ENCODE results near the gene GRID2. TPM values are rescaled to one million over a fixed set of nuclear protein-coding genes. Genes with fewer than 3 reads are reported as not detected.

Gene GRID2
- total RNA-seq, 1 donor from 2014 or later = not detected

- DNase-seq = no peak
- peak in 1 of 2 donors; percentile 72 for ATAC-seq
Observed at GRCh38 chr4:93199492-93199891, 895.7 kb downstream of the GRID2 start.

GRCh38 chr4:93201471-93202096 is 897.8 kb downstream of the GRID2 start:
- intact Hi-C loops (cut with DNase I) = no loop called here
- H3K27me3 ChIP-seq (ENCODE audit: low read depth) = no peaks in the 10 kb centered on the region
- no peak for TF ChIP-seq CTCF (IDR thresholded peaks at IDR 0.05)
- H3K27ac ChIP-seq = no peak overlapping the region
- H3K4me3 ChIP-seq = no peak overlapping the region
- no peaks in the 10 kb centered on the region for H3K4me1 ChIP-seq
- H3K36me3 ChIP-seq = no peaks in the 10 kb centered on the region
- DNase-seq (no peak), ATAC-seq (no peak)
- H3K9me3 ChIP-seq = no peaks in the 10 kb centered on the region

More at GRCh38 chr4:93199492-93199891, 895.7 kb downstream of the GRID2 start:
- Histone ChIP-seq H3K27ac (no peak overlapping the region), H3K4me1 (no peaks in the 10 kb centered on the region), H3K9me3 (no peaks in the 10 kb centered on the region), H3K4me3 (no peak overlapping the region), H3K36me3 (no peaks in the 10 kb centered on the region), H3K27me3 (ENCODE audit: low read depth) (no peaks in the 10 kb centered on the region)
- intact Hi-C loops (cut with DNase I) = no loop called here
- TF ChIP-seq CTCF (IDR thresholded peaks at IDR 0.05) = peak; percentile 35

DNA sequence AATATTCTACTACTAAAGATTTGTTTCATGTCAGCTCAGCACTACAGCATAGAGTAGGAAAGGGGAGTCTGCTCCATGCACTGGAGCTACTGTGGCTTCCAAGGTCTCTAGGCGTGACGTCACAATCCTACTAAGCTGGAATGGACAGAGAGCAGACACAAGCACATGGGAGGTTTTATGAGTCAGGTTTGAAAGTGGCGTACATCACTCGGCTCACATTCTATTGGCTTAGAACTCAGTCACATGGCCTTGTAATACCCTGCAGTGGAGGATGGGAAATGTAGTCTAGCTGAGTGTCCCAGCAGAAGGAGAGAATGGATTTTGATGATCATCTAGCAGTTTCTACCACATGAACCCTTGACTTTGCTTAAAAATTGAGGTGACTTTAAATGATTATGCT is 899.9 kb downstream of the GRID2 start:
- TF ChIP-seq CTCF (IDR thresholded peaks at IDR 0.05) = no peak
- no peaks in the 10 kb centered on the region for H3K27me3 ChIP-seq (ENCODE audit: low read depth)
- no peak overlapping the region for H3K4me3 ChIP-seq
- no peak overlapping the region for H3K27ac ChIP-seq
- no peaks in the 10 kb centered on the region for H3K4me1 ChIP-seq
- no peaks in the 10 kb centered on the region for H3K36me3 ChIP-seq
- ATAC-seq (no peak), DNase-seq (no peak)
- intact Hi-C loops (cut with DNase I) = no loop called here
- no peaks in the 10 kb centered on the region for H3K9me3 ChIP-seq

DNA sequence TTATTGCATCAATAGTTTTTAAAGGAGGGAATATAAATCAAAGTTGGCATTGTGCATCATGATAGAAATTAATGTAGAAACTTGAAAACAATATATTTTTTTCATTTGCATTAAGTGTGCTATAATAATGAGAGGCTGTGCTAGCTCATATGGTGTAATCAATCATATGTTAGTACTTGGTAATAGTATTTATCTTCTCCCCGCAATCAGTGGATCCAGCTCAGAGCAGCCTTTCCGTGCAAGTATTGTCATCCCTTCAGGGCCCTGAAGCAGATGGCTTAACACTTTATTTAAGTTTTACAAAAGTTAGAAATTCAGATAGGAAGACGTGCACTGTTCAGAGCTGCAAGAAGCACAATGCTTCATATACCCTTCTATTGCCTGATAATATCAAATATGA is 908.5 kb downstream of the GRID2 start:
- Histone ChIP-seq H3K9me3 (no peaks in the 10 kb centered on the region), H3K4me1 (no peaks in the 10 kb centered on the region), H3K27me3 (ENCODE audit: low read depth) (no peaks in the 10 kb centered on the region), H3K27ac (no peak overlapping the region), H3K4me3 (no peak overlapping the region), H3K36me3 (no peaks in the 10 kb centered on the region)
- intact Hi-C loops (cut with DNase I) = no loop called here
- no peak for DNase-seq
- no peak for ATAC-seq
- no peak for TF ChIP-seq CTCF (IDR thresholded peaks at IDR 0.05)

GRCh38 chr4:93216646-93217045 is 912.9 kb downstream of the GRID2 start:
- intact Hi-C loops (cut with DNase I) = no loop called here
- Histone ChIP-seq H3K4me1 (no peaks in the 10 kb centered on the region), H3K36me3 (no peaks in the 10 kb centered on the region), H3K9me3 (no peaks in the 10 kb centered on the region), H3K27me3 (ENCODE audit: low read depth) (no peaks in the 10 kb centered on the region), H3K27ac (no peak overlapping the region), H3K4me3 (no peak overlapping the region)
- ATAC-seq (no peak), DNase-seq (no peak)
- no peak for TF ChIP-seq CTCF (IDR thresholded peaks at IDR 0.05)

Measured in lower lobe of right lung (tissue), 2 donors.